Mesothelial cell of epicardium (in vitro differentiated cells): ENCODE data around the gene TRIM31. TPM values are rescaled to one million over a fixed set of nuclear protein-coding genes. Genes with fewer than 3 reads are reported as not detected.

Experiments
- DNase-seq, 2 experiments: peaks; one replicate each; pipeline ENCODE4 v3.0.0; 2021; ENCODE audit warnings: low spot score in 2 of 2; ENCODE audit not compliant: unreplicated experiment in 2 of 2
- H3K27ac Mint-ChIP-seq: 2 replicates; pipeline ENCODE4 v1.8.0; 2021; ENCODE audit warnings: mixed read lengths
- H3K27me3 Mint-ChIP-seq: 2 replicates; pipeline ENCODE4 v1.8.0; 2021; ENCODE audit warnings: low read depth, mixed read lengths
- H3K36me3 Mint-ChIP-seq: 2 replicates; pipeline ENCODE4 v1.8.0; 2021; ENCODE audit warnings: mixed read lengths
- H3K4me1 Mint-ChIP-seq: 2 replicates; pipeline ENCODE4 v1.8.0; 2021; ENCODE audit warnings: mixed read lengths
- H3K4me3 Mint-ChIP-seq: 2 replicates; pipeline ENCODE4 v1.8.0; 2021; ENCODE audit warnings: mild to moderate bottlenecking, moderate library complexity, mixed read lengths
- H3K9me3 Mint-ChIP-seq: 2 replicates; pipeline ENCODE4 v1.8.0; 2021; ENCODE audit warnings: mixed read lengths
- CTCF ChIP-seq: fragments of 200-600 bp; sonication (generic); IDR thresholded peaks from one replicate; pipeline ENCODE4 v1.5.0; 2021; ENCODE audit warnings: antibody characterized with exemption; ENCODE audit not compliant: unreplicated experiment
- total RNA-seq: library from RNA; stranded (reverse); gene quantifications from 3 replicates; pipeline ENCODE4 v1.2.1, GENCODE V29; 2021

TRIM31 gene
- total RNA-seq, 1 donor from 2014 or later, result not detected

GRCh38 chr6:30100154-30100553 is 12.7 kb downstream of the TRIM31 start:
- no peak for DNase-seq
- H3K4me3 Mint-ChIP-seq, result peak overlapping the region; percentile 35
- no peaks in the 10 kb centered on the region for H3K9me3 Mint-ChIP-seq
- TF ChIP-seq CTCF, result no peak
- H3K36me3 Mint-ChIP-seq, result no peaks in the 10 kb centered on the region
- H3K27me3 Mint-ChIP-seq, result peaks cover 95% of the 10 kb centered on the region
- H3K4me1 Mint-ChIP-seq, result peaks cover 24% of the 10 kb centered on the region
- no peak overlapping the region for H3K27ac Mint-ChIP-seq

GRCh38 chr6:30097902-30098768 is 14.8 kb downstream of the TRIM31 start:
- H3K27me3 Mint-ChIP-seq, result peaks cover 95% of the 10 kb centered on the region
- no peak for TF ChIP-seq CTCF
- no peaks in the 10 kb centered on the region for H3K36me3 Mint-ChIP-seq
- H3K27ac Mint-ChIP-seq, result no peak overlapping the region
- peaks cover 18% of the 10 kb centered on the region for H3K4me1 Mint-ChIP-seq
- H3K4me3 Mint-ChIP-seq, result no peak overlapping the region
- no peak for DNase-seq
- H3K9me3 Mint-ChIP-seq, result no peaks in the 10 kb centered on the region

GRCh38 chr6:30096829-30097228 is 16.1 kb downstream of the TRIM31 start:
- Mint-ChIP-seq H3K27me3 (peaks cover 98% of the 10 kb centered on the region), H3K36me3 (no peaks in the 10 kb centered on the region), H3K9me3 (no peaks in the 10 kb centered on the region), H3K4me1 (peaks cover 11% of the 10 kb centered on the region), H3K4me3 (no peak overlapping the region), H3K27ac (no peak overlapping the region)
- TF ChIP-seq CTCF, result no peak
- DNase-seq, result no peak

- H3K27ac Mint-ChIP-seq, result no peak overlapping the region
Measured at GRCh38 chr6:30093951-30094661, 18.8 kb downstream of the TRIM31 start.

More at GRCh38 chr6:30093951-30094661, 18.8 kb downstream of the TRIM31 start:
- no peak overlapping the region for H3K4me3 Mint-ChIP-seq
- no peak for TF ChIP-seq CTCF
- no peaks in the 10 kb centered on the region for H3K4me1 Mint-ChIP-seq
- DNase-seq, result no peak
- peaks cover 95% of the 10 kb centered on the region for H3K27me3 Mint-ChIP-seq
- no peaks in the 10 kb centered on the region for H3K36me3 Mint-ChIP-seq
- H3K9me3 Mint-ChIP-seq, result no peaks in the 10 kb centered on the region
